ENCODE data around the gene S100A7.
A peak's percentile ranks its signal among the peaks of the same experiment; 100 is the strongest.

Gene S100A7

GRCh38 chr1:153460551-153460950, at the start of gene S100A7:
TSS of gene S100A7 (minus strand) at chr1:153460651. CDS start at chr1:153459013, 1,638 bp downstream.
- no peak for DNase-seq

- peak; percentile 50 to 66 for DNase-seq
These were observed 49.4 kb upstream of the S100A7 start for GRCh38 chr1:153509729-153510354.

- DNase-seq, result no peak
These were observed 48.6 kb upstream of the S100A7 start for GRCh38 chr1:153509036-153509435.

- no peak for DNase-seq
These were observed 47.6 kb upstream of the S100A7 start for GRCh38 chr1:153507926-153508583.

GRCh38 chr1:153506831-153507413, 46.5 kb upstream of the S100A7 start:
- DNase-seq, result no peak

GRCh38 chr1:153506386-153506785, 45.9 kb upstream of the S100A7 start:
- DNase-seq, result no peak

GRCh38 chr1:153505576-153505975, 45.1 kb upstream of the S100A7 start:
- DNase-seq, result no peak

- no peak for DNase-seq
These were observed 43.3 kb upstream of the S100A7 start for GRCh38 chr1:153503766-153504165.

- no peak for DNase-seq
These were observed 38.3 kb upstream of the S100A7 start for GRCh38 chr1:153498746-153499145.

- no peak for DNase-seq
These were observed 35.1 kb upstream of the S100A7 start for GRCh38 chr1:153495536-153495935.

- peak; percentile 65 to 69 for DNase-seq
These were observed 34.6 kb upstream of the S100A7 start for GRCh38 chr1:153494976-153495535.

GRCh38 chr1:153493343-153493960, 33.0 kb upstream of the S100A7 start:
- DNase-seq, result no peak

- DNase-seq, result peak; percentile 8
These were observed 30.0 kb upstream of the S100A7 start for GRCh38 chr1:153490272-153491051.

GRCh38 chr1:153488731-153489130, 28.3 kb upstream of the S100A7 start:
- DNase-seq, result no peak

- DNase-seq, result no peak
These were observed 27.3 kb upstream of the S100A7 start for GRCh38 chr1:153487707-153488106.

- no peak for DNase-seq
These were observed 25.4 kb upstream of the S100A7 start for GRCh38 chr1:153485863-153486262.

GRCh38 chr1:153483776-153484175, 23.3 kb upstream of the S100A7 start:
- no peak for DNase-seq

GRCh38 chr1:153481124-153481523, 20.7 kb upstream of the S100A7 start:
- DNase-seq, result no peak

- DNase-seq, result no peak
These were observed 18.5 kb upstream of the S100A7 start for GRCh38 chr1:153478692-153479618.

- DNase-seq, result no peak
These were observed 17.7 kb upstream of the S100A7 start for GRCh38 chr1:153478047-153478691.

- DNase-seq, result no peak
These were observed 16.1 kb upstream of the S100A7 start for GRCh38 chr1:153476491-153477093.
